K562 (cell line): ENCODE data around the gene ELAC2. TPM values are rescaled to one million over a fixed set of nuclear protein-coding genes. Genes with fewer than 3 reads are reported as not detected.

Experiments
- ATAC-seq: fragments of 200-7000 bp; cut with Tn5 transposase; 3 replicates; pipeline ENCODE4 v1.9.1; 2020; ENCODE audit warnings: moderate library complexity
- BruUV-seq: library from RNA; stranded (reverse); fragments of 400-500 nt; replicated peaks from 2 replicates; lab custom pipeline; 2021; lab: Mats Ljungman, UMichigan
- CTCF ChIA-PET: fragments of 300-600 bp; formaldehyde crosslinking; extraction: SDS; loops from one replicate; lab custom pipeline; 2021; ENCODE audit warnings: low intra/inter-chr PET ratio; lab: Yijun Ruan, JAX
- POLR2A ChIA-PET: fragments of 300-600, 350-650 bp; sonication (Branson Sonifier 250); formaldehyde crosslinking; extraction: SDS; loops from one replicate; lab custom pipeline; 2021; ENCODE audit warnings: antibody characterized with exemption, inconsistent platforms; lab: Yijun Ruan, JAX
- DNase-seq, 4 experiments: peaks; one replicate each; pipeline versions ENCODE4 v3.0.0 to v3.0.0-alpha.2; 2011 to 2018; ENCODE audit warnings: low spot score in 3 of 4, mixed read lengths in 3 of 4; ENCODE audit errors: extremely low read depth in 1 of 4
- FAIRE-seq: peaks from 2 replicates; lab custom pipeline; 2011; peaks lifted over from hg19 to GRCh38; lab: Jason Lieb, UNC
- H2AFZ ChIP-seq: 2 replicates; pipeline ENCODE4 v1.6.0; 2011; ENCODE audit warnings: low read depth, low read length, control low read depth, inconsistent platforms
- H3K27ac ChIP-seq: fragments of 200-600 bp; 3 replicates; pipeline ENCODE4 v1.8.0; 2011; ENCODE audit warnings: low read depth, mild to moderate bottlenecking, control low read depth, inconsistent platforms, low read length, moderate library complexity, mixed read lengths; ENCODE audit errors: extremely low read depth
- H3K27me3 ChIP-seq, 2 experiments: fragments of 300-600 bp in 1 of 2; 2 replicates in 1 of 2; 3 replicates in 1 of 2; pipeline versions ENCODE4 v1.6.0 to v1.8.0; 2011; ENCODE audit warnings: inconsistent platforms in 2 of 2, low read length in 2 of 2, mild to moderate bottlenecking in 1 of 2, mixed read lengths in 1 of 2, moderate library complexity in 1 of 2; ENCODE audit not compliant: control insufficient read depth in 2 of 2, insufficient read depth in 2 of 2
- H3K36me3 ChIP-seq: fragments of 300-600 bp; 3 replicates; pipeline ENCODE4 v1.8.0; 2011; ENCODE audit warnings: mild to moderate bottlenecking, low read length, inconsistent platforms; ENCODE audit not compliant: control insufficient read depth, insufficient read depth
- H3K4me1 ChIP-seq, 2 experiments: fragments of 200-600 bp in 1 of 2; replicated peaks in 1 of 2; 2 replicates in 1 of 2; 3 replicates in 1 of 2; pipeline versions ENCODE4 v1.5.1 to v1.8.0; 2011; ENCODE audit warnings: inconsistent platforms in 2 of 2, low read length in 2 of 2, mild to moderate bottlenecking in 1 of 2, mixed read lengths in 1 of 2, moderate library complexity in 1 of 2; ENCODE audit not compliant: control insufficient read depth in 2 of 2, insufficient read depth in 2 of 2
- H3K4me2 ChIP-seq: 2 replicates; pipeline ENCODE4 v1.6.1; 2011; ENCODE audit warnings: low read length, control low read depth, inconsistent platforms, mixed read lengths; ENCODE audit not compliant: insufficient read depth
- H3K4me3 ChIP-seq: fragments of 200-600 bp; sonication (generic), shearing (Covaris generic); 2 replicates; pipeline ENCODE4 v1.5.1; 2016; ENCODE audit warnings: control low read depth, inconsistent platforms
- H3K79me2 ChIP-seq: fragments of 200-600 bp; 3 replicates; pipeline ENCODE4 v1.8.0; 2011; ENCODE audit warnings: low read length, inconsistent platforms; ENCODE audit not compliant: control insufficient read depth, insufficient read depth
- H3K9ac ChIP-seq, 2 experiments: 2 replicates each; pipeline versions ENCODE4 v1.6.0 to v1.6.1; 2011; ENCODE audit warnings: low read depth in 2 of 2, low read length in 2 of 2, control low read depth in 1 of 2, inconsistent platforms in 1 of 2, mild to moderate bottlenecking in 1 of 2, mixed read lengths in 1 of 2; ENCODE audit not compliant: insufficient read depth in 1 of 2
- H3K9me1 ChIP-seq: one replicate; pipeline ENCODE4 v1.6.0; 2011; ENCODE audit warnings: inconsistent platforms, mild to moderate bottlenecking, low read length, moderate library complexity; ENCODE audit not compliant: control insufficient read depth, insufficient read depth
- H3K9me3 ChIP-seq: replicated peaks from 2 replicates; pipeline ENCODE4 v1.5.1; 2011; ENCODE audit warnings: low read depth, low read length, inconsistent platforms; ENCODE audit not compliant: control insufficient read depth, insufficient read depth
- H4K20me1 ChIP-seq: replicated peaks from 2 replicates; pipeline ENCODE4 v1.6.1; 2011; ENCODE audit warnings: low read length, inconsistent platforms, mixed read lengths; ENCODE audit not compliant: control insufficient read depth, insufficient read depth
- ATF2 ChIP-seq: sonication (generic); formaldehyde crosslinking; IDR thresholded peaks from 2 replicates; pipeline ENCODE4 v1.8.1; 2022; ENCODE audit warnings: missing genetic modification reagents
- CBX1 ChIP-seq: sonication (generic); IDR thresholded peaks from 2 replicates; pipeline ENCODE4 v1.6.1; 2016; ENCODE audit warnings: antibody characterized with exemption, low read depth, mild to moderate bottlenecking
- E2F5 ChIP-seq: sonication (generic); formaldehyde crosslinking; IDR thresholded peaks from 2 replicates; pipeline ENCODE4 v1.8.0; 2022; ENCODE audit warnings: mild to moderate bottlenecking, missing genetic modification reagents
- KDM4B ChIP-seq, 2 experiments: fragments of 450-650 bp in 1 of 2; sonication (generic) in 1 of 2; IDR thresholded peaks; 2 replicates each; pipeline ENCODE4 v1.6.1; 2016 to 2017; ENCODE audit warnings: borderline replicate concordance in 2 of 2, antibody characterized with exemption in 1 of 2, low read depth in 1 of 2, mild to moderate bottlenecking in 1 of 2
- MTA3 ChIP-seq: fragments of 450-650 bp; formaldehyde crosslinking; IDR thresholded peaks from 2 replicates; pipeline ENCODE4 v1.6.1; 2017; ENCODE audit warnings: mild to moderate bottlenecking, borderline replicate concordance
- NFATC3 ChIP-seq: fragments of 450-650 bp; IDR thresholded peaks from 2 replicates; pipeline ENCODE4 v1.6.1; 2017; ENCODE audit warnings: mild to moderate bottlenecking
- ZNF384 ChIP-seq: IDR thresholded peaks from 2 replicates; pipeline ENCODE4 v1.6.1; 2012; ENCODE audit warnings: low read depth, low read length, improper control_type of control experiment
- in situ Hi-C: fragments of 300-500 bp; cut with MboI; formaldehyde crosslinking; loops from 4 replicates; pipeline ENCODE4 v1.15.0; 2018; ENCODE audit warnings: inconsistent platforms, mixed read lengths
- intact Hi-C: fragments of 100-400 bp; cut with micrococcal nuclease; formaldehyde crosslinking; loops from 2 replicates; pipeline ENCODE4 v1.14.2; 2022
- polyA plus RNA-seq, 8 experiments: library from polyadenylated mRNA; depleted of rRNA in 4 of 8; stranded (reverse) in 5 of 8; unstranded in 3 of 8; fragments of >200 nt; fragmentation: Nextera tagmentation in 2 of 8; fragmentation: Illumina TruSeq in 1 of 8; extraction: Ambion mirVana in 2 of 8; extraction: Trizol in 1 of 8; gene quantifications; 2 replicates each; pipeline versions ENCODE4 v1.2.1 to v1.2.3, GENCODE V29; 2011 to 2014; ENCODE audit warnings: inconsistent platforms in 1 of 8, missing spikeins in 1 of 8
- total RNA-seq, 7 experiments: library from RNA; depleted of rRNA in 6 of 7; stranded (reverse); fragments of >200 nt in 6 of 7; fragmentation: Illumina TruSeq in 2 of 7; extraction: Trizol in 2 of 7; gene quantifications; 2 replicates each; pipeline versions ENCODE4 v1.2.1 to v1.2.3, GENCODE V29; 2011 to 2021; ENCODE audit warnings: low replicate concordance in 1 of 7

The ELAC2 gene
- total and polyA plus RNA-seq, 9 of the 15 experiments (the other 6 are each of a cell fraction or from before 2014, with no cell fraction given): 4.5 to 129 (median 70.6) TPM

- H3K79me2 ChIP-seq: no peaks in the 10 kb centered on the region
- H3K9me1 ChIP-seq: no peaks in the 10 kb centered on the region
- H3K9ac ChIP-seq: no peak overlapping the region
- no peak overlapping the region for H2AFZ ChIP-seq
- no peak overlapping the region for H3K4me2 ChIP-seq
- BruUV-seq: no TSS peak
- TF ChIP-seq ZNF384: no peak
- TF ChIP-seq NFATC3: no peak
- no peak for TF ChIP-seq KDM4B (IDR thresholded peaks at IDR 0.05; ENCODE audit: borderline replicate concordance in 2 of 2, low read depth in 1 of 2)
- no peak for TF ChIP-seq ATF2 (CRISPR knock-in tag)
- no peak for TF ChIP-seq CBX1
- no peak for TF ChIP-seq MTA3
- TF ChIP-seq E2F5 (CRISPR knock-in tag): no peak
- no peaks in the 10 kb centered on the region for H3K9me3 ChIP-seq
- FAIRE-seq: no peak
- ATAC-seq: no peak
- in situ Hi-C loops: no loop called here
- H3K27me3 ChIP-seq: no peaks in the 10 kb centered on the region
- H3K36me3 ChIP-seq: no peaks in the 10 kb centered on the region
- H3K4me3 ChIP-seq: no peak overlapping the region
- ChIA-PET POLR2A (no interaction called here), CTCF (interaction anchor here (0.7 kb wide), 1 partner anchor 19 kb away, joined by 4 read pairs; the partner anchor contains the start of gene ELAC2)
- no peak for DNase-seq
- no peaks in the 10 kb centered on the region for H4K20me1 ChIP-seq
- intact Hi-C loops: no loop called here
- H3K4me1 ChIP-seq: no peaks in the 10 kb centered on the region
- H3K27ac ChIP-seq: no peak overlapping the region
These were observed 18.9 kb upstream of the ELAC2 start for GRCh38 chr17:13036751-13037150.
